Hematopoietic multipotent progenitor cell treated with erythropoietin and hydrocortisone succinate and interleukin-3 and kit ligand, for 17 days (in vitro differentiated cells): ENCODE measurements around the gene TP53I11.

Source experiments
- DNase-seq: peaks from one replicate; pipeline ENCODE4 v3.0.0-alpha.2; 2015; ENCODE audit warnings: low spot score

The TP53I11 gene

GRCh38 chr11:44957040-44957515 is 6.4 kb upstream of the TP53I11 start:
- no peak for DNase-seq

DNA sequence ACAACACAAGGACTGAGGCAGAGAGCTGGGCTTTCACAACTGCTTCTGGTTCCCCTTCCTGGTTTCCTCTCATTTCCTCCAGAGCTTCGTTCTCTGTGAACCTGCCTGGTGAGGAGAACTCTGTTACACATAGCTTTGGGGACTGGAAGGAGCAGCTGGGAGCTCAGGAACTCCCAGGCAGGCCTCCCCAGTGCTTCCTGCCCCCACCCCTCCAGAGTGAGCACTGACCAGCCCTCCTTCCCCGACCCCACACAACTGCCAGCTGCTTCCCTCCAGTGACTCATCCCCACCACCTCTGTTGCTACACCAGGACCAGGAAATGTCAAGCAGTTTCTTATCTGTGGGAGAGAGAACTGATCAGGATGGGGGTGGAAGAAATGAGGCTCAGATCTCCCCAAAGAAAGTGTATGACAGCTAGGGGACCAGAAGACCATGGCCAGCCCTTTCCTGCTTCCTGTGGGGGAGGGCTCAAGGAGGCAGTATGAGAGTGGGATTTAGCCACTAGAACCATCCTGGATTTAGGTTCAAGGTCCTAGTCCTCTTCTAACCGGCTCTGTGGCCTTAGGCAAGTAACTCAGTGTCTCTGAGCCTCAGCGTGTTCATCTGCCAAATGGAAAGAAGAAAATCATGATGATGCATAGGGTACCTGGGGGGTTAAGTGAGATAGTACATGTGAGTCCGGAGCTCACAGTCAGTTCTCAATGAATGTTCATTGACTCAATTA is 4.5 kb upstream of the TP53I11 start:
- DNase-seq: no peak

GRCh38 chr11:44954051-44954906 is 3.6 kb upstream of the TP53I11 start:
- no peak for DNase-seq

GRCh38 chr11:44952500-44953260 is 2.0 kb upstream of the TP53I11 start:
- no peak for DNase-seq

GRCh38 chr11:44952082-44952481 is 1.4 kb upstream of the TP53I11 start:
- DNase-seq: no peak

GRCh38 chr11:44950031-44950624 is 555 bp downstream of the TP53I11 start:
- DNase-seq: no peak

GRCh38 chr11:44949160-44950030 is 1.3 kb downstream of the TP53I11 start:
- DNase-seq: no peak

DNA sequence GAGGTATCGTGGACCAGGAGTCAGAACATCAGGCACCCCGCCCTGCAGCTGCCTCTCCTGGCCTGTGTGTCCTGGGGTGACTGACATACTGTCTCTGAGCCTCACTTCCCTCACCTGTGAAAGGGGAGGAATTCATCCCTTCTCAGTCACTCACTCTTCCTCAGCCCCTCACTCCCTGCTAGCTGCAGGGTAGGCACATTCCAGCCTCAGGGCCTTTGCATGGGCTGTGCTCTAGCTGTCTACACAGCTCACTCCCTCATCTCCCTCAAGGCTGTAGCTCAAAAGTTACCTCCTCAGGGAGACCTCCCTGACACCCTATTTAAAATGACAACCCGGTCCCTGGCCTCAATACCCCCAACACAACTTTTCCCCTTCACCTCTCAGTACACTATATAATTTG is 2.5 kb downstream of the TP53I11 start:
- no peak for DNase-seq

DNA sequence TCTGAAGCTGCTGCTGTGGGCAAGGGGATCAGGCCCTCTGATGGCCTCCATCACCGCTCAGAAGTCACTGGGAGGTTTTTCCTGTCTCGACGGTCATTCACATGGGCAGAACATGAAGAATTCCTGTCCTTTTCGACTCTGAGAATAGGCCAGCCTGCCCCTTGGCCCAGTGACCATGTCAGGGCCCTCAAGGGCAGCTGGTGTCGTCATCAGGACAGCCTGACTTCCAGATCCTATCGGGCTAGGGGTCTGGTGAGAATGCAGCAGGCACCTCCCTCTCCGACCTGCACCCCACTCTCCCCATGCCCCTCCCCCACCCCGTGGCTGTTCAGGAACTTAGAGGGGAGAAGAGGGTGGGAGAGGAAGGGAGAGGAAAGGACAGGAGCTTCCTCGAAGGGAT is 3.6 kb downstream of the TP53I11 start:
- no peak for DNase-seq

- no peak for DNase-seq
Observed at GRCh38 chr11:44946263-44946662, 4.4 kb downstream of the TP53I11 start.

DNA sequence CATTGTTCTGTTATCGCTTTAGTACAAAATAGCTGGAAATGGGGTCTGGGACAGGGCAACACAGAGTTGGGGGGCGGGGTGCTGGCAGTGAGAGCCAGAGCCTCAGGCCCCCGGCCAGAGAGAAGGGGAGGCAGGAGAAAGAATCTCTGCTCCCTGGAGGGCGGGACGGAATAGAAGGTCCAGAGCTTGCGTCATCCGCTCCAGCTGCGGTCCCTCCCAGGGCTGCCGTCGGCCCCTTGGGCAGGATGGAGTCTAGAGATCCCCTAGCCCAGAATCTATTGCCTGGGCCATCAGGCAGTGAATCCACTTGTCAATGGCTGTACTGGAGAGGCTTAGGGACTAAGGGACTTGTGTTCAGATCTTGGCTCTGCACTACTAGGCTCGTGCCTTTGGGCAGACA is 5.0 kb downstream of the TP53I11 start:
- DNase-seq: no peak

- no peak for DNase-seq
Observed at GRCh38 chr11:44944853-44945235, 5.8 kb downstream of the TP53I11 start.

DNA sequence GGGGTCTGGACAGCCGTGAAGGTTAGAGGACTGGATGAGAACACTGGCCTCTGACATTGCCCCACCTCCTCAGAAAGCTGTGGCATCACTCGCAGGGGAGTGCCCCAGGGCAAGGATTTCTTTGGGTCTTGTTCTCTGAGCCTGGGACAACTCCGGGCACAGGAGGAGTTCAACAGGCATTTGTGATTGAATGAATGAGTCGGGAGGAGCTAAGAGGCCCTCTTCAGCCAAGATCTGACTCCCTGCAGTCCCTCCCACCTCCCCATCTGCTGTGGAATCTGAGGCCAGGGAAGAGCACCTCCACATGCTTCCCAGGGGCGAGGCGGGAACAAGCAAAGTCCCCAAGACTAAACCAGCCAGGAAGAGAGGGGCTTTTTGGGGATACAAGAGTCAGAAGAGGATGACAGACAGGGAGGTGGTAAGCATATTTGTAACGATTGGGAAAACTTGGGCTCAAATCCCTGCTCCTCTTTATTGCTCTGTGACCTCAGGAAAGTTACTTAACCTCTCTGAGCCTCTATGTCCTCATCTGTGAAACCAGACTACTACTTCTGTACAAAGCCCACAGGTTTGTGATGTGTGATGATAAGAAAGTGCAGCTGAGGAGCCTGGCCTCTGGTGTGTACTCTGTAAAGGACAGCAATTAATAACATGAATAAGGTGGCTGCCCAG is 6.4 kb downstream of the TP53I11 start:
- no peak for DNase-seq

DNA sequence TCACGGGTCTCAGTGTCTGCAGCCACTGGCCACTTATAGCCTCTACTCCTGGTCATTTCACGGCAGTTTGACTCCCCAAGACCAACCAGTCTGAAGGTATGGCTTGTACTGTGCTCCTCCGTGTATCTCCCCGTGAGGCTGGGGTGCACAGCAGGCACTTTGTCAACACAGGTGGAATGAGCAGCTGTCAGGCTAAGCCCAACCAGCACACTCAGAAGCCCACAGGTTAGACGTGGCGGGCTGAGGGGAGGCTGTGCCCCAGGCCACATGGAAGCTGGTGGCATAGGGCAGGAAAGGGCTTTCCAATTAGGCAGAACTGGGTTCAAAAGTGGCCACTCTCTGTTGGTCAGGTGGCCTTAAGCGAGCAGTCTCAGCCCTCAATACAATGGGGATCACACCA is 7.0 kb downstream of the TP53I11 start:
- no peak for DNase-seq

DNA sequence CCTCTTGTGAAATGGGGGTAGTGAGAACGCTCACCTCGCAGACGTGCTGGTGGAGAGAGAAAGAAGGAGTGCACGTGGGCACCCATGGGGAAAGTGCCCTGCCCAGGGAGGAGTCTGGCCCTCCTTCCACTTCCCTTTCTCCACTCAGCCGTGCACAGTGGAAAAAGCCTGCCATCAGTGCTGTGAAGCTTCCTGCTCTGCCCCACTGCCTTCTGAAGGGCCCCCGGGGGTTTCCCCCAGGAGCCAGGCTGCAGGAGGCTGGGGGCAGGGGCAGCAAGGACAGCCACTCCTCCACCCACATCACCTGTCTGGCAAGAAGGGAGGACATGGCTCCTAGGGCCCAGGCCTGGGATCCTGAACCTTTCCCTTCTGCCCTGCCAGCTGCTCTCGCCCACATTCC is 7.6 kb downstream of the TP53I11 start:
- DNase-seq: no peak

GRCh38 chr11:44942029-44942955 is 8.4 kb downstream of the TP53I11 start:
- DNase-seq: no peak

DNA sequence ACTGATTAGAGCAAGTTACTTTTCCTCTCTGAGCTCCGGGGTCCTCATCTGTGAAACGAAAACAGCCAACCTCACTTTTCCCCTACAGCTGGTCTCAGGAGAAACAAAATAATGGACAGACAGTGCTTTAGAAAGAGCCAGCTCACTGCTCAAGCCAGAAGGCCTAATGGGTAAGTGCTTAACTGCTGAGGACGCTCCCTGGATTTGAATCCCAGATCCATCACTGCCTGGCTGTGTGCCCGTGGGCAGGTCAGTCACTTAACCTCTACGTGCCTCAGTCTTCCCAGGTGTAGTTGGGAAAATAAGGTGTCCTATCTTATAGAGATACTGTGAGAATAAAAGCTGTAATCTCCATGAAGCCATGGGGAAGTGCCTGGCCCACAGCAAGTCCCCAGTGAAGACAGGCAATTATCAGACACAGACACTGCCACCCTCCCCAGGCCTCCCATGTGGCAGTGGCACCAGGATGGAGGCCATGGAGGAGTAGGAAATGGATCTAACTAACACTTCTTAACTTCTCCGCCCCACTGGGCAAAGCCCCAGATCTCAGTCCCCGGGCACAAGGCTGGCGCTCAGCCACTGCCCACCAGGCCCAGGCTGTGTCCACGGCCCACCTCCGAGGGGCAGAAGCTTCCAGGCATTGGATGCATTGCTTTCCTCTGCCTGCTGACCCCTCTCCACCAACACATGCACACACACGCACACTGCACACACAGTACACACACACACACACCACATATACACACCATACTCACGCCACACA is 9.2 kb downstream of the TP53I11 start:
- no peak for DNase-seq

DNA sequence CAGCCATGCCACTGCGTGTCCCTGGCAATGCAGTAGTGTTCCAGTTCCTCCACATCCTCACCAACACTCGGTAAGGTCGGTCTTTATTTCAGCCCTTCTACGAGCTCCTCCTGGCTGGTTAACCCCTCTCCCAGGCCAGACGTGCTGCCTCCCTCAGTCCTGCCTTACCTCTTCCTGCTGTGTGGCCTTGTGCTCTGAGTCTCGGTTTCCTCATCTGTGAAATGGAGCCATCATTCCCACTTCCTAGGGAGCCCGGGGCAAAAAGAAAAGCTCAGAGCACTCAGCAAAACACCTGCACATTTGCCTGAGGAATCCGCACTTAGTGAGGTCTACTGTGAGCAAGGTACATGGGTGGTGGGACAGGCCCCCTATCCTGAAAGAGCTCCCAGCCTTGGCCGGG is 9.8 kb downstream of the TP53I11 start:
- DNase-seq: no peak

GRCh38 chr11:44940404-44940803 is 10.3 kb downstream of the TP53I11 start:
- DNase-seq: no peak
